Small intestine (tissue), 7 donors: ENCODE results near the gene ITGAD. TPM values are rescaled to one million over a fixed set of nuclear protein-coding genes. Genes with fewer than 3 reads are reported as not detected.

Experiments used
- DNase-seq, 2 donors: peaks; one replicate each; pipeline versions ENCODE4 v3.0.0 to v3.0.0-alpha.2; 2013
- FAIRE-seq: peaks from 2 replicates; lab custom pipeline; 2012; peaks lifted over from hg19 to GRCh38; lab: Jason Lieb, UNC
- H3K27ac ChIP-seq, 3 donors: one replicate each; pipeline ENCODE4 v1.5.1; 2013; ENCODE audit warnings: low read length in 2 of 3, mild to moderate bottlenecking in 2 of 3, control low read depth in 1 of 3, inconsistent platforms in 1 of 3, low read depth in 1 of 3, moderate library complexity in 1 of 3
- H3K27me3 ChIP-seq, 3 donors: one replicate each; pipeline ENCODE4 v1.6.1; 2013; ENCODE audit warnings: low read length in 3 of 3, inconsistent platforms in 1 of 3; ENCODE audit not compliant: control insufficient read depth in 3 of 3, insufficient read depth in 3 of 3
- H3K36me3 ChIP-seq, 3 donors: one replicate each; pipeline ENCODE4 v1.6.1; 2013; ENCODE audit warnings: low read length in 3 of 3, inconsistent platforms in 1 of 3, low read depth in 1 of 3, mild to moderate bottlenecking in 1 of 3, moderate library complexity in 1 of 3; ENCODE audit not compliant: control insufficient read depth in 3 of 3, insufficient read depth in 2 of 3
- H3K4me1 ChIP-seq, 3 donors: one replicate each; pipeline ENCODE4 v1.6.1; 2013; ENCODE audit warnings: low read length in 2 of 3, inconsistent platforms in 1 of 3, low read depth in 1 of 3, mild to moderate bottlenecking in 1 of 3, moderate library complexity in 1 of 3; ENCODE audit not compliant: control insufficient read depth in 3 of 3, insufficient read depth in 2 of 3
- H3K4me3 ChIP-seq, 3 donors: one replicate each; pipeline ENCODE4 v1.5.1; 2013; ENCODE audit warnings: low read length in 3 of 3, control low read depth in 1 of 3, inconsistent platforms in 1 of 3, low read depth in 1 of 3, mild to moderate bottlenecking in 1 of 3, moderate library complexity in 1 of 3
- H3K9me3 ChIP-seq, 2 donors: one replicate each; pipeline ENCODE4 v1.6.1; 2013; ENCODE audit warnings: low read depth in 1 of 2, low read length in 1 of 2; ENCODE audit not compliant: control insufficient read depth in 2 of 2, insufficient read depth in 1 of 2
- WGBS, 3 donors: extraction: QIAGEN DNeasy Blood & Tissue Kit; methylation state at CpG; one replicate each; pipeline ENCODE4 v1.1.7; 2013; 5-methylcytosine and 5-hydroxymethylcytosine counted together
- polyA plus RNA-seq, 4 donors: library from polyadenylated mRNA; stranded (reverse) in 3 of 4; unstranded in 1 of 4; fragments of 200-250 nt in 3 of 4; fragments of 120-200 nt in 1 of 4; gene quantifications; one replicate each; pipeline versions ENCODE4 v1.2.1 to v1.2.3, GENCODE V29; 2013
- donor health status: healthy with polysubstance abuse.
- donor health status: control.
- donor health status: control.
- donor health status: Bipolar disorder and iron deficiency.
- donor health status: healthy.

Gene ITGAD
- polyA plus RNA-seq, 4 donors = 0.06 to 0.15 TPM; not detected in 2

GRCh38 chr16:31473264-31473984 lies 80.3 kb downstream of the ITGAD start:
- no peak for DNase-seq
- Histone ChIP-seq H3K36me3 (peaks cover 0 to 12% (median 0%) of the 10 kb centered on the region in 3 donors), H3K9me3 (peaks cover 0 to 5% of the 10 kb centered on the region in 2 donors), H3K27ac (peak overlapping the region in 1 of 3 donors; percentile 92), H3K27me3 (no peaks in the 10 kb centered on the region), H3K4me3 (no peak overlapping the region), H3K4me1 (peaks cover 2 to 21% (median 7%) of the 10 kb centered on the region in 3 donors)
- FAIRE-seq = no peak
- WGBS, 3 donors = 82 to 87% (median 84%) methylated on average over 17 of the region's 17 CpGs

GRCh38 chr16:31474173-31474714 lies 81.1 kb downstream of the ITGAD start:
- WGBS, 3 donors = 50 to 66% (median 60%) methylated on average over 12 of the region's 12 CpGs
- FAIRE-seq = no peak
- Histone ChIP-seq H3K4me3 (no peak overlapping the region), H3K9me3 (peaks cover 0 to 5% of the 10 kb centered on the region in 2 donors), H3K27me3 (no peaks in the 10 kb centered on the region), H3K36me3 (peaks cover 0 to 12% (median 0%) of the 10 kb centered on the region in 3 donors), H3K27ac (no peak overlapping the region), H3K4me1 (peaks cover 2 to 27% (median 9%) of the 10 kb centered on the region in 3 donors)
- no peak for DNase-seq

DNA sequence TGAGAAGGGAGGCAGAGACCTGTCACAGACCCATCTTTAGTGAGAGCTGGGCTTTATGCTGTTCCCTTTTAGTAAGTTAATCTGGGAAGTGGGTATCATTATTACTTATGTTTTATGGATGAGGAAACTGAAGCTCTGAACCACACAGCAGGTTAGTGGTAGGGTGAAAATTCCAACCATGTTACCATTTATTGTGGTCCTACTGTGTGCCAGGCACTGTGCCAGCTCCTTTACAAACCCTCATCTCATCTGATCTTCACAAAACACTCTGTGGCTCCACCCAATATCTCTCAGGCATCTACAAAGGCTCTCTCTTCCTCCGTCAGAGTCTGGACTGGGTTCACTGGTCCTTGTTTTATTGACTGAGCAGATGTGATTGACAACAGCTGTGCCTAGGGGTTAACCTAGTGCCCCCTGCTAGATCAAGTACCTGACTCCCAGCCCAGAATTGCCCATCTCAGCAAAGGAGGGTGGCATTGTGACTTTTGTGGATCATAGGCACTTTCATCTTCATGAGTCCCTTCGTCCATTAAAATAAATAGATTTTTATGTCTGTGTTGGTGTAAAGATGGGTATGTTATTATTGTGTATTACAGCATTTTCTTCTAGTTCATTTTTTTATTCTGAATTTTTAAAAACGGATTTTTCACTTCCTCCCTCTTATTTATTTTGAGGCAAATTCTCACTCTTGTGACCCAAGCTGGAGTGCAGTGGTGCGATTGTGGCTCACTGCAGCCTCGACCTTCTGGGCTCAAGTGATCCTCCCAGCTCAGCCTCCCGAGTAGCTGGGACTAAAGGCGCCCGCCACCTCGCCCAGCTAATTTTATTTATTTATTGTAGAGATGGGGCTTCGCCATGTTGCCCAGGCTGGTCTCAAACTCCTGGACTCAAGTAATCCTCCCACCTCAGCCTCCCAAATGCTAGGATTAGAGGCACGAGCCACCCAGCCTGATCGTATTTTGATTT lies 81.9 kb downstream of the ITGAD start:
- no peak overlapping the region for H3K27ac ChIP-seq
- no peaks in the 10 kb centered on the region for H3K27me3 ChIP-seq
- DNase-seq (no peak), FAIRE-seq (no peak)
- no peak overlapping the region for H3K4me3 ChIP-seq
- peaks cover 0 to 5% of the 10 kb centered on the region in 2 donors for H3K9me3 ChIP-seq
- peaks cover 2 to 32% (median 12%) of the 10 kb centered on the region in 3 donors for H3K4me1 ChIP-seq
- H3K36me3 ChIP-seq = peaks cover 0 to 12% (median 0%) of the 10 kb centered on the region in 3 donors
- 83 to 86% (median 84%) methylated on average over 12 of the region's 12 CpGs for WGBS, 3 donors

DNA sequence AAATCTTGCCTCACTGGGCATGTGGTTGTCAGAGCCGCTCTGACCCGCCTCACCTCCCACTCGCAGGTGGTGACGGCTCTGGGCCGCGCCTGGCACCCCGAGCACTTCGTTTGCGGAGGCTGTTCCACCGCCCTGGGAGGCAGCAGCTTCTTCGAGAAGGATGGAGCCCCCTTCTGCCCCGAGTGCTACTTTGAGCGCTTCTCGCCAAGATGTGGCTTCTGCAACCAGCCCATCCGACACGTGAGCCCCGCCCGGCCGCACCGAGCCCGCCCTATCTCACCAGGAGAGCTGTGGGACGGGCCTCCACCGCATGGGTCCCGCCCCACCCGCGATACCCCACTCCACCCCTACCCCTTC lies 82.8 kb downstream of the ITGAD start:
- H3K36me3 ChIP-seq = peaks cover 0 to 12% (median 0%) of the 10 kb centered on the region in 3 donors
- H3K27me3 ChIP-seq = no peaks in the 10 kb centered on the region
- peaks cover 2 to 38% (median 12%) of the 10 kb centered on the region in 3 donors for H3K4me1 ChIP-seq
- H3K4me3 ChIP-seq = peak overlapping the region in 2 of 3 donors; percentile 51 to 57
- H3K27ac ChIP-seq = peak overlapping the region in 1 of 3 donors; percentile 98
- peaks cover 0 to 5% of the 10 kb centered on the region in 2 donors for H3K9me3 ChIP-seq
- FAIRE-seq = no peak
- DNase-seq = no peak
- WGBS, 3 donors = 6 to 62% (median 37%) methylated on average over 20 to 26 of the region's 26 CpGs

Other genes starting within 250 kb of the ITGAD start
- gene PRSS36, start 243.3 kb upstream of the ITGAD start, polyA plus RNA-seq = 10 to 100 TPM in 2 of 4 donors, 1 to 10 TPM in 2; 2.5 to 19.2 (median 8.1) TPM
- gene FUS, start 213.2 kb upstream of the ITGAD start, polyA plus RNA-seq = 100 to 1,000 TPM; 147 to 415 (median 209) TPM
- gene PYCARD, start 190.6 kb upstream of the ITGAD start, polyA plus RNA-seq = 100 to 1,000 TPM in 3 of 4 donors, 10 to 100 TPM in 1; 47.1 to 247 (median 170) TPM
- gene TRIM72, start 179.2 kb upstream of the ITGAD start, polyA plus RNA-seq = under 1 TPM; under 0.01 to 0.32 (median 0.13) TPM
- gene PYDC1, start 176.2 kb upstream of the ITGAD start, polyA plus RNA-seq = under 1 TPM in 1 of 4 donors, not detected in 3; 0.32 TPM
- 1 to 10 TPM in 2 of 4 donors, under 1 TPM in 2; 0.22 to 4.3 (median 0.92) TPM for gene ITGAM, start 133.4 kb upstream of the ITGAD start, polyA plus RNA-seq
- gene ITGAX, start 38.2 kb upstream of the ITGAD start, polyA plus RNA-seq = 1 to 10 TPM in 2 of 4 donors, under 1 TPM in 2; 0.22 to 2.5 (median 1.1) TPM
- gene COX6A2, start 35.0 kb downstream of the ITGAD start, polyA plus RNA-seq = 10 to 100 TPM in 3 of 4 donors, under 1 TPM in 1; 0.60 to 24.3 (median 13.0) TPM
- 1 to 10 TPM in 1 of 4 donors, under 1 TPM in 3; 0.30 to 1.7 (median 0.49) TPM for gene ZNF843, start 49.5 kb downstream of the ITGAD start, polyA plus RNA-seq
- 10 to 100 TPM; 12.3 to 20.5 (median 14.1) TPM for gene ARMC5, start 66.2 kb downstream of the ITGAD start, polyA plus RNA-seq
- gene TGFB1I1, start 78.8 kb downstream of the ITGAD start, polyA plus RNA-seq = 10 to 100 TPM in 2 of 4 donors, 1 to 10 TPM in 2; 1.6 to 20.1 (median 11.1) TPM
- 10 to 100 TPM in 1 of 4 donors, 1 to 10 TPM in 2, under 1 TPM in 1; 0.81 to 10.4 (median 1.6) TPM for gene SLC5A2, start 89.8 kb downstream of the ITGAD start, polyA plus RNA-seq
- gene RUSF1, start 115.1 kb downstream of the ITGAD start, polyA plus RNA-seq = 100 to 1,000 TPM in 1 of 4 donors, 10 to 100 TPM in 3; 27.3 to 108 (median 51.7) TPM
- 1 to 10 TPM in 1 of 4 donors, not detected in 3; 1.9 TPM for gene AHSP, start 134.6 kb downstream of the ITGAD start, polyA plus RNA-seq